IMR-90 (cell line): ENCODE results near the gene KLF7. TPM values are rescaled to one million over a fixed set of nuclear protein-coding genes. Genes with fewer than 3 reads are reported as not detected.

ENCODE experiments used
- ATAC-seq: fragments of 200-7000 bp; cut with Tn5 transposase; 2 replicates; pipeline ENCODE4 v1.9.1; 2020; ENCODE audit warnings: low read depth, mild to moderate bottlenecking, moderate library complexity
- BruUV-seq: library from RNA; stranded (reverse); fragments of 400-500 nt; replicated peaks from 2 replicates; lab custom pipeline; 2021; lab: Mats Ljungman, UMichigan
- CTCF ChIA-PET: fragments of 300-600 bp; formaldehyde crosslinking; extraction: SDS; loops from one replicate; lab custom pipeline; 2021; ENCODE audit warnings: antibody characterized with exemption; lab: Yijun Ruan, JAX
- POLR2A ChIA-PET: fragments of 300-600 bp; sonication (Branson Sonifier 250); formaldehyde crosslinking; loops from one replicate; lab custom pipeline; 2022; ENCODE audit warnings: antibody characterized with exemption; ENCODE audit not compliant: unreplicated experiment; lab: Charles Lee
- DNase-seq: peaks from one replicate; pipeline ENCODE4 v3.0.0; 2013
- H2AFZ ChIP-seq: replicated peaks from 2 replicates; pipeline ENCODE3; 2013; ENCODE audit warnings: low read length, mild to moderate bottlenecking; ENCODE audit not compliant: poor library complexity
- H2AK5ac ChIP-seq: 2 replicates; pipeline ENCODE4 v1.6.1; 2013; ENCODE audit warnings: low read depth, low read length, inconsistent platforms
- H2AK9ac ChIP-seq: replicated peaks from 2 replicates; pipeline ENCODE3; 2013; ENCODE audit warnings: mild to moderate bottlenecking, low read depth, low read length, moderate library complexity; ENCODE audit not compliant: poor library complexity
- H2BK120ac ChIP-seq: 2 replicates; pipeline ENCODE4 v1.6.1; 2013; ENCODE audit warnings: low read depth, low read length, inconsistent platforms
- H2BK15ac ChIP-seq: 3 replicates; pipeline ENCODE4 v1.6.1; 2013; ENCODE audit warnings: low read depth, low read length, inconsistent platforms
- H2BK20ac ChIP-seq: 2 replicates; pipeline ENCODE4 v1.6.1; 2013; ENCODE audit warnings: low read depth, mild to moderate bottlenecking, inconsistent platforms, low read length, moderate library complexity
- H2BK5ac ChIP-seq: 2 replicates; pipeline ENCODE4 v1.6.1; 2013; ENCODE audit warnings: mild to moderate bottlenecking, low read depth, low read length, inconsistent platforms; ENCODE audit not compliant: poor library complexity, severe bottlenecking
- H3K14ac ChIP-seq: replicated peaks from 2 replicates; pipeline ENCODE4 v1.6.1; 2013; ENCODE audit warnings: low read depth, low read length, inconsistent platforms
- H3K18ac ChIP-seq: 2 replicates; pipeline ENCODE4 v1.6.1; 2013; ENCODE audit warnings: low read depth, low read length, control low read depth
- H3K23ac ChIP-seq: 2 replicates; pipeline ENCODE4 v1.6.1; 2013; ENCODE audit warnings: low read depth, low read length, inconsistent platforms
- H3K27ac ChIP-seq: 2 replicates; pipeline ENCODE4 v1.5.1; 2013; ENCODE audit warnings: mild to moderate bottlenecking, control low read depth, low read length; ENCODE audit not compliant: insufficient read depth
- H3K27me3 ChIP-seq: 2 replicates; pipeline ENCODE4 v1.6.1; 2013; ENCODE audit warnings: low read length; ENCODE audit not compliant: control insufficient read depth, insufficient read depth
- H3K36me3 ChIP-seq: 2 replicates; pipeline ENCODE4 v1.6.1; 2013; ENCODE audit warnings: low read length, mixed read lengths; ENCODE audit not compliant: control insufficient read depth, insufficient read depth
- H3K4ac ChIP-seq: 2 replicates; pipeline ENCODE4 v1.6.1; 2013; ENCODE audit warnings: low read depth, low read length, inconsistent platforms
- H3K4me1 ChIP-seq: 2 replicates; pipeline ENCODE4 v1.6.1; 2013; ENCODE audit warnings: low read length, mixed read lengths; ENCODE audit not compliant: control insufficient read depth, insufficient read depth
- H3K4me2 ChIP-seq: 2 replicates; pipeline ENCODE4 v1.6.1; 2013; ENCODE audit warnings: low read depth, mild to moderate bottlenecking, control low read depth, low read length, moderate library complexity
- H3K4me3 ChIP-seq: 2 replicates; pipeline ENCODE4 v1.5.1; 2013; ENCODE audit warnings: low read depth, mild to moderate bottlenecking, control low read depth, low read length, moderate library complexity; ENCODE audit not compliant: insufficient read depth
- H3K56ac ChIP-seq: 2 replicates; pipeline ENCODE4 v1.6.1; 2013; ENCODE audit warnings: low read length, inconsistent platforms; ENCODE audit not compliant: insufficient read depth; ENCODE audit errors: extremely low read depth
- H3K79me1 ChIP-seq, 2 experiments: 2 replicates each; pipeline ENCODE4 v1.6.1; 2013; ENCODE audit warnings: low read length in 2 of 2, inconsistent platforms in 1 of 2, low read depth in 1 of 2
- H3K9ac ChIP-seq: 2 replicates; pipeline ENCODE4 v1.6.1; 2013; ENCODE audit warnings: low read depth, low read length, control low read depth
- H3K9me1 ChIP-seq: 2 replicates; pipeline ENCODE4 v1.6.1; 2013; ENCODE audit warnings: low read length, inconsistent platforms; ENCODE audit not compliant: insufficient read depth
- H3K9me3 ChIP-seq: 2 replicates; pipeline ENCODE4 v1.6.1; 2013; ENCODE audit warnings: low read length; ENCODE audit not compliant: control insufficient read depth, insufficient read depth
- H4K20me1 ChIP-seq: 2 replicates; pipeline ENCODE4 v1.6.1; 2013; ENCODE audit warnings: low read length, inconsistent platforms; ENCODE audit not compliant: insufficient read depth
- H4K5ac ChIP-seq: 2 replicates; pipeline ENCODE4 v1.6.1; 2013; ENCODE audit warnings: mild to moderate bottlenecking, low read depth, low read length, control low read depth
- H4K8ac ChIP-seq, 2 experiments: 2 replicates each; pipeline ENCODE4 v1.6.1; 2013; ENCODE audit warnings: low read depth in 2 of 2, low read length in 2 of 2, control low read depth in 1 of 2, inconsistent platforms in 1 of 2
- H4K91ac ChIP-seq: 2 replicates; pipeline ENCODE4 v1.6.1; 2013; ENCODE audit warnings: low read depth, low read length, inconsistent platforms; ENCODE audit not compliant: insufficient read depth
- CHD1 ChIP-seq: IDR thresholded peaks from 2 replicates; pipeline ENCODE4 v1.6.1; 2012; ENCODE audit warnings: low read depth, low read length, improper control_type of control experiment
- FOS ChIP-seq: fragments of 150-350 bp; IDR thresholded peaks from 2 replicates; pipeline ENCODE4 v1.6.1; 2016; ENCODE audit warnings: low read depth, low read length
- WGBS, 2 experiments: methylation state at CpG; one replicate each; pipeline versions ENCODE4 v1.1.5 to v1.1.7; 2013; ENCODE audit warnings: missing lambda C conversion rate in 2 of 2; ENCODE audit not compliant: insufficient read length in 1 of 2; ENCODE audit errors: extremely low coverage in 2 of 2; 5-methylcytosine and 5-hydroxymethylcytosine counted together
- dilution Hi-C: fragments of 300-500 bp; cut with HindIII; formaldehyde crosslinking; loops from one replicate; pipeline ENCODE4 v1.14.3; 2018; ENCODE audit warnings: low sequenced_read_pairs; ENCODE audit not compliant: unreplicated experiment
- in situ Hi-C: fragments of 300-500 bp; cut with MboI; formaldehyde crosslinking; loops from 3 replicates; pipeline ENCODE4 v1.14.3; 2019; ENCODE audit warnings: low sequenced_read_pairs, inconsistent platforms, mixed read lengths
- intact Hi-C: fragments of 100-400 bp; cut with micrococcal nuclease; formaldehyde crosslinking; loops from 2 replicates; pipeline ENCODE4 v1.10.0; 2022
- polyA plus RNA-seq, 3 experiments: library from polyadenylated mRNA; depleted of rRNA; stranded (reverse); fragments of >200 nt; gene quantifications; 2 replicates each; pipeline ENCODE4 v1.2.3, GENCODE V29; 2012; ENCODE audit warnings: low replicate concordance in 1 of 3
- total RNA-seq: library from RNA; depleted of rRNA; stranded (reverse); fragments of >200 nt; gene quantifications from 2 replicates; pipeline ENCODE4 v1.2.3, GENCODE V29; 2012

KLF7 gene
- total and polyA plus RNA-seq, 2 of the 4 experiments (the other 2 are of a cell fraction) = 23.1 to 28.5 TPM

DNA sequence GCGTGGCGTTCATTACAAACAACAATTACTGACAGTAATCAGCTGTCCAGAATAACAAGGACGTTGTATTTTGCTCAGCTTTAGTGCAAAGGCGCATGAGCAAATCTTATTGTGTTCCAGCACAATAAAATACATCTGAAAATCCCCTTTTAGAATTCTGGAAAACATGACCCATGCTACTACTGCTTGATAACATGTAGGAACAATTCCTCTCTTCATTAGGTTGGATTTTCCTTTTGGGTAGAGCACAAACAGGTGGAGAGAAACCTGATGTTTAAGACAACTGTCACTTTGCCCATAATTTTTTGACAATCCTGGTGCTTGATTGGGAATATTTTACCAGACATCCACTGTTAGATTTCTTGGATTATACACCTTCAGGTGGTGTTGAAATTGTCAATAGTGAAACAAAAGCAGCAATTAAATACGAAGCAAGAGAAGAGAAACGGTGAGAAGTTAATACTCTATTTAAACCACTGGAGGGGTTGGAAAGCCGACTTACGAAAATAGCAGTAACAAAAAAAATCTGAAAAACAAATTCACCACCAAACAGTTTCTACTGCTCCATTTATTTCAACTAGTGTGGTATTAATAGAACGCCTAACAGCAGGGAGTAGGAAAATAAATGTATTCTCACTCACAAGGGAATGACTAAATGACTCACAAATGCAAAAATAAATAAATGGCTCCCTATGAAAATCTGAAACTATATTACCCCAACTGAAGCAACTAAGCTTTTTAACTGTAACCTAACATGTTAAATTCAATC, 123.8 kb downstream of the KLF7 start:
- Histone ChIP-seq H2BK5ac (no peak overlapping the region), H3K79me1 (no peaks in the 10 kb centered on the region), H3K9me3 (no peaks in the 10 kb centered on the region), H3K36me3 (no peaks in the 10 kb centered on the region), H4K91ac (no peak overlapping the region), H2AK5ac (no peak overlapping the region), H3K4me2 (no peak overlapping the region), H2AFZ (no peak overlapping the region), H2AK9ac (no peak overlapping the region), H3K4ac (no peak overlapping the region), H3K9ac (no peak overlapping the region), H3K18ac (no peak overlapping the region), H2BK120ac (no peak overlapping the region), H4K20me1 (no peaks in the 10 kb centered on the region), H3K23ac (no peak overlapping the region), H3K9me1 (peaks cover 2% of the 10 kb centered on the region; the same call in 1 of the 2 replicates), H2BK20ac (no peak overlapping the region), H3K27ac (no peak overlapping the region), H3K4me1 (peaks cover 2% of the 10 kb centered on the region), H4K8ac (no peak overlapping the region), H3K27me3 (no peaks in the 10 kb centered on the region), H2BK15ac (no peak overlapping the region), H3K14ac (0 out of 2 replicates have a peak overlapping the region, but pooled peaks have one; percentile 23), H3K56ac (no peak overlapping the region), H3K4me3 (no peak overlapping the region), H4K5ac (no peak overlapping the region)
- BruUV-seq = no TSS peak
- ChIA-PET POLR2A (no interaction called here), CTCF (no interaction called here)
- TF ChIP-seq CHD1 = no peak
- TF ChIP-seq FOS = 0 out of 2 replicates have a peak, but pooled peaks have one; percentile 7
- in situ Hi-C loops = no loop called here
- dilution Hi-C loops = no loop called here
- DNase-seq = peak; percentile 52
- intact Hi-C loops = no loop called here
- WGBS, 2 experiments = no CpG with 5 or more reads among the region's 9 CpGs
- peak; percentile 84 for ATAC-seq
